Tibial nerve (tissue), 4 donors: ENCODE results near the gene NIT1.

Experiments
- CTCF ChIP-seq, 5 experiments: fragments of 200-600 bp in 3 of 5; fragments of 450-650 bp in 2 of 5; sonication (generic) in 3 of 5; IDR thresholded peaks; one replicate each; pipeline ENCODE4 v1.5.1; 2016 to 2019; ENCODE audit warnings: antibody characterized with exemption in 5 of 5, mild to moderate bottlenecking in 3 of 5, moderate library complexity in 2 of 5
- EP300 ChIP-seq, 2 donors: sonication (generic); formaldehyde crosslinking; IDR thresholded peaks; one replicate each; pipeline ENCODE4 v1.6.1; 2017; ENCODE audit warnings: antibody characterized with exemption in 2 of 2, mild to moderate bottlenecking in 1 of 2
- POLR2A ChIP-seq, 2 donors: fragments of 450-650 bp; IDR thresholded peaks; one replicate each; pipeline ENCODE4 v1.6.1; 2017; ENCODE audit warnings: antibody characterized with exemption in 2 of 2, mild to moderate bottlenecking in 2 of 2, moderate library complexity in 2 of 2

- TF ChIP-seq CTCF (IDR thresholded peaks at IDR 0.05) (no peak), EP300 (IDR thresholded peaks at IDR 0.05) (no peak), POLR2A (IDR thresholded peaks at IDR 0.05) (no peak)
Observed at GRCh38 chr1:161161652-161162051, 43.7 kb downstream of the NIT1 start.
